Prostate gland (tissue), 2 donors: ENCODE measurements around the gene OST4.

ENCODE experiments used
- CTCF ChIP-seq, 4 experiments: fragments of 200-600 bp in 2 of 4; fragments of 450-650 bp in 2 of 4; sonication (generic) in 2 of 4; IDR thresholded peaks; 1 replicate in 3 of 4; 2 replicates in 1 of 4; pipeline ENCODE4 v1.5.1; 2016 to 2019; ENCODE audit warnings: antibody characterized with exemption in 4 of 4, mild to moderate bottlenecking in 2 of 4, moderate library complexity in 2 of 4
- POLR2A ChIP-seq: fragments of 450-650 bp; IDR thresholded peaks from one replicate; pipeline ENCODE4 v1.6.1; 2016; ENCODE audit warnings: antibody characterized with exemption, mild to moderate bottlenecking

DNA sequence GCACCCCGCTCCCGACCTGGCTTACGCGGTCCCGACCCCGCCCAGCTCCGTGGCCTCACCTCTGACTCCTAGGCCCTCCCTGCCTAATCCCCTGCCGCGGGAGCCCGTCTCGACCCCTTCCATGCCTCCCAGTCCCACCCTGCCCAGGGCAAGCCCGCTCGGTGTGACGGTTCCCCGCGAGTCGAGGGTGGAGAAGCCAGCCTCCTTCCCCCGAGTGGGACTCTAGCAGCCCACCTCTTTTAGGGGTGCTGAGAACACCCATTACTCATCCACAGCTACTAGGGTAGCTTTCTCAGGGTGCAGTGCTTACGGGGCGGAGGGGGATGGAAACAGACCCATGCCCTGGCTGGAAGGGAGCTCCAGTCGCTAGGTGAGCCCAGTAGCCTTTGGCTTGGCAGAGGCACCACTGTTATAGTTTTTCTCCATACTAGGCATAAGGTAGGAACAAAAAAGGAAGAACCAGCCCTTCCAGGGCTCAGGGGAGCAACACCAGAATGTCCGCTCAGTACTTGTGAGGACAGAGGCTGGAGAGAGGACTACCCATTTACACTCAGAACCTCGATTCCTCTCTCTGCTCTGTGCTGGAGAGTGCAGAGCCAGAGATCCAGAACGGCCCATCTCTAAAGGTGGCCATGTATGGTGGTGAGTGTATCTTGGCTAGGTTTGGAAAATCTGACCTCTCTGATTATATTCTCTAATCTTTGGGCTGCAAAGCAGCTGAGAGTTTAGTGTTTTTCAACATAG is 19.4 kb downstream of the OST4 start:
- TF ChIP-seq CTCF (IDR thresholded peaks at IDR 0.05): no peak
- no peak for TF ChIP-seq POLR2A
